Vagina (tissue), 2 donors: ENCODE results near the gene ALG11. TPM values are rescaled to one million over a fixed set of nuclear protein-coding genes. Genes with fewer than 3 reads are reported as not detected.

Experiments used
- DNase-seq, 2 donors: peaks; one replicate each; pipeline ENCODE4 v3.0.0-alpha.2; 2017; ENCODE audit errors: extremely low spot score in 2 of 2
- H3K27ac ChIP-seq: fragments of 200-600 bp; sonication (generic); one replicate; pipeline ENCODE4 v1.5.1; 2019
- H3K27me3 ChIP-seq: fragments of 200-600 bp; sonication (generic); one replicate; pipeline ENCODE4 v1.5.1; 2019
- H3K36me3 ChIP-seq, 2 donors: fragments of 200-600 bp; sonication (generic); one replicate each; pipeline ENCODE4 v1.5.1; 2017 to 2019
- H3K4me1 ChIP-seq: fragments of 200-600 bp; sonication (generic); one replicate; pipeline ENCODE4 v1.5.1; 2019
- H3K4me3 ChIP-seq, 2 donors: fragments of 200-600 bp; sonication (generic); 1 replicate in 1 of 2; 2 replicates in 1 of 2; pipeline ENCODE4 v1.5.1; 2016 to 2019
- H3K9me3 ChIP-seq: fragments of 200-600 bp; sonication (generic); one replicate; pipeline ENCODE4 v1.5.1; 2019
- POLR2A ChIP-seq, 2 donors: fragments of 450-650 bp; IDR thresholded peaks; one replicate each; pipeline ENCODE4 v1.6.1; 2017; ENCODE audit warnings: antibody characterized with exemption in 2 of 2, mild to moderate bottlenecking in 2 of 2, moderate library complexity in 2 of 2
- POLR2AphosphoS5 ChIP-seq, 2 donors: sonication (generic); formaldehyde crosslinking; IDR thresholded peaks; one replicate each; pipeline ENCODE4 v1.9.0; 2017; ENCODE audit warnings: antibody characterized with exemption in 2 of 2, mild to moderate bottlenecking in 2 of 2, low read depth in 1 of 2; ENCODE audit not compliant: insufficient read depth in 1 of 2
- intact Hi-C: fragments of 100-400 bp; cut with DNase I; formaldehyde crosslinking; loops from one replicate; pipeline ENCODE4 v1.15.1; 2023
- total RNA-seq: library from RNA; depleted of rRNA; stranded (reverse); fragments of >200 nt; gene quantifications from one replicate; pipeline ENCODE4 v1.2.3, GENCODE V29; 2016
- TF ChIP-seq, protein P1 (sequence below), 3 experiments: fragments of 450-650 bp in 2 of 3; fragments of 200-600 bp in 1 of 3; sonication (generic) in 1 of 3; IDR thresholded peaks; one replicate each; pipeline ENCODE4 v1.5.1; 2017 to 2019; ENCODE audit warnings: antibody characterized with exemption in 3 of 3, mild to moderate bottlenecking in 2 of 3, moderate library complexity in 2 of 3

Gene ALG11
- total RNA-seq, 1 donor from 2014 or later: 12.5 TPM

DNA sequence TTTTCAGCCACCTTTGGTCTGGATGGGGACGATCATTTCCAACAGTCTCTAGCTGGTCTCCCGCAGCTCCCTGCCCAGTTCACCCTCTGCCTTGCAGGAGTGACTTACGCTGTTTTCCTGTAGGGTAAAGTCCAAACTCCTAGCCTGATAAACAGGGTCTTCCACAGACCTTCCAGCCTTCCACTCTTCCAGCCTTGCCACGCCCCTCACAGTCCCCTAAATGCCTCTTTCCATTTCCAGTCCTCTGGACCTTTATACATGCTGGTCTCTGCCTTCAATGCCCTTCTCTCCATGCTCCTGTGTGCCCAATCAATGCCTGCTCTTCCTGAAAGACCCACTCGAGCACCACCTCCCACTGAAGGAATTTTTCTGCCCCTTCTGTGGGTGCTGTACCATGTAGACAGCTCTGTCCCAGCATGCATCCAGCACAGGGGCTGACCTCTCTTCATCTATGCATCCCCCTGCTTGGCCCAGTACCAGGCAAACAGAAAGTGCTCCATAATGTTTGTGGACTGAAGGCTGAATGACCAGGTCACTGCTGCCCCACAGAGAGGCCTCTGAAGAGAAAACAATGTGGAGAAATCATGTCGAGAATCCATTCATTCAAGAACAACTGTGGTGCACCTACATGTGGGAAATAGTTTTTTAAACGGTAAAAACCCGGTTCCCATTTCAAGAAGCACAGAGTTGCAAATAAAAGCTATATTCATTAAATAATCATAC is 5.5 kb upstream of the ALG11 start:
- Histone ChIP-seq H3K36me3 (no peaks in the 10 kb centered on the region), H3K27ac (no peak overlapping the region), H3K27me3 (no peaks in the 10 kb centered on the region), H3K4me1 (no peaks in the 10 kb centered on the region), H3K9me3 (no peaks in the 10 kb centered on the region), H3K4me3 (no peak overlapping the region)
- TF ChIP-seq POLR2AphosphoS5 (IDR thresholded peaks at IDR 0.05; ENCODE audit: insufficient read depth in 1 of 2, low read depth in 1 of 2): no peak
- TF ChIP-seq, protein P1, sequence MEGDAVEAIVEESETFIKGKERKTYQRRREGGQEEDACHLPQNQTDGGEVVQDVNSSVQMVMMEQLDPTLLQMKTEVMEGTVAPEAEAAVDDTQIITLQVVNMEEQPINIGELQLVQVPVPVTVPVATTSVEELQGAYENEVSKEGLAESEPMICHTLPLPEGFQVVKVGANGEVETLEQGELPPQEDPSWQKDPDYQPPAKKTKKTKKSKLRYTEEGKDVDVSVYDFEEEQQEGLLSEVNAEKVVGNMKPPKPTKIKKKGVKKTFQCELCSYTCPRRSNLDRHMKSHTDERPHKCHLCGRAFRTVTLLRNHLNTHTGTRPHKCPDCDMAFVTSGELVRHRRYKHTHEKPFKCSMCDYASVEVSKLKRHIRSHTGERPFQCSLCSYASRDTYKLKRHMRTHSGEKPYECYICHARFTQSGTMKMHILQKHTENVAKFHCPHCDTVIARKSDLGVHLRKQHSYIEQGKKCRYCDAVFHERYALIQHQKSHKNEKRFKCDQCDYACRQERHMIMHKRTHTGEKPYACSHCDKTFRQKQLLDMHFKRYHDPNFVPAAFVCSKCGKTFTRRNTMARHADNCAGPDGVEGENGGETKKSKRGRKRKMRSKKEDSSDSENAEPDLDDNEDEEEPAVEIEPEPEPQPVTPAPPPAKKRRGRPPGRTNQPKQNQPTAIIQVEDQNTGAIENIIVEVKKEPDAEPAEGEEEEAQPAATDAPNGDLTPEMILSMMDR (IDR thresholded peaks at IDR 0.05): no peak
- TF ChIP-seq POLR2A (IDR thresholded peaks at IDR 0.05): no peak
- intact Hi-C loops: no loop called here
- DNase-seq: no peak

DNA sequence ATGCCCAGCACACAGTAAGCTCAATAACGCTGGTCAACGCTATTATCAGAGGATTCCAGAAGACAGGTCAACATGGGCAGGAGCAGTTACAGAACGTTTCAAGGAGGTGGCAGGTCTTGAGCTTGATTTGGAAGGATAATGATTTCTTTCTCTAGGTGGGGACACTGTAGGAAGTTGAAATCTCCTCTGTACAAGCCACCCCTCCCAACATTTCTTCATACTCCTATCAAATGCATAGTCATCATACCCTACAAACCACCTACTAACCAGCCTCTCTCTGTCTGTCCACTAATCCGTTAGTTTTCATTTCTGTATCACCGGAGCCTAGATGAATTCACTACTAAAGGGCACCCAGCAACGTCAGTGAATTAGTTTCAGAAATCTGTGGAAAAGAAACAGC is 2.3 kb upstream of the ALG11 start:
- H3K9me3 ChIP-seq: no peaks in the 10 kb centered on the region
- no peak for DNase-seq
- H3K4me3 ChIP-seq: no peak overlapping the region
- intact Hi-C loops: no loop called here
- no peak for TF ChIP-seq POLR2AphosphoS5 (IDR thresholded peaks at IDR 0.05; ENCODE audit: insufficient read depth in 1 of 2, low read depth in 1 of 2)
- no peak for TF ChIP-seq POLR2A (IDR thresholded peaks at IDR 0.05)
- TF ChIP-seq, protein P1 (IDR thresholded peaks at IDR 0.05): no peak
- no peaks in the 10 kb centered on the region for H3K27me3 ChIP-seq
- peaks cover 19% of the 10 kb centered on the region for H3K4me1 ChIP-seq
- no peak overlapping the region for H3K27ac ChIP-seq
- H3K36me3 ChIP-seq: no peaks in the 10 kb centered on the region

DNA sequence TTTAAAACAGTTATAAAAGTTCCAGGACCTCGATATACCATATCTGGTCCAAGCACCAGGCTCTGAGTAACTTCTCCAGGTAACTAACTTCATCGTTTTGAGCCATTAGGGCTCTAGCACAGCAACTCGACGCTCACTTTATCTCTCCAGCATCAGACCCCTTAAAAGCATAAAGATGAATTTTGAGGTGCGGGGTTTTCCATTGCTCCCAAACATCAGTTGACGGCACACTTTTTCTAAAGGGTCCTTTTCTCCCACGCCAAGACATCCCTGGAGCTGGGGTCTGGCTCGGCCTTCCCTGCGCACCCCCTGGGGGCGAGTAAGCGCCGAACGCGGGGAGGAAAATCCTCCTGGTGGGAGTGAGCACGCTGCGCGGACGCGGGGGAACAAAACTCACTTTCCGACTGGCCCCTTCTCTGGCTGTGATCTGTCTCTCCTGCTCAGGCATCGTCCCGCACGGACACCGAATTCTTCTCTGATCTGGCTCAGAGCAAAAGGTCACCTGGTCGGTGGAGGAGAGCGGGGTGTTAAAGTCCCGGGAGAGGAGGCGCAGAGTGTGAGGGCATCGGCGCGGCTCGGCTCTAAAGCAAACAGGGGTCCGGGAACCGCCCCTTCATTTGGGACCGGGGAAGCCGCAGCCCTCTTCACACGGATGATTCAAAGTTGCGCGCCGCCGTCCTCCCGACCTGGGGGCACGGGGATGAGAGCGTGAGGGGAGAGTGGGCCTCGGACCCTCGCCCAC is 1.1 kb upstream of the ALG11 start, which contains the start of gene ATP7B:
Gene ATP7B (minus strand): TSS at position 561 of the 742 bp plus-strand sequence. CDS start 113 bp downstream, at position 448.
- TF ChIP-seq POLR2AphosphoS5 (IDR thresholded peaks at IDR 0.05; ENCODE audit: insufficient read depth in 1 of 2, low read depth in 1 of 2) (no peak), POLR2A (IDR thresholded peaks at IDR 0.05) (no peak)
- TF ChIP-seq, protein P1 (IDR thresholded peaks at IDR 0.05): no peak
- H3K27ac ChIP-seq: peak within 1 kb of the TSS; percentile 78

DNA sequence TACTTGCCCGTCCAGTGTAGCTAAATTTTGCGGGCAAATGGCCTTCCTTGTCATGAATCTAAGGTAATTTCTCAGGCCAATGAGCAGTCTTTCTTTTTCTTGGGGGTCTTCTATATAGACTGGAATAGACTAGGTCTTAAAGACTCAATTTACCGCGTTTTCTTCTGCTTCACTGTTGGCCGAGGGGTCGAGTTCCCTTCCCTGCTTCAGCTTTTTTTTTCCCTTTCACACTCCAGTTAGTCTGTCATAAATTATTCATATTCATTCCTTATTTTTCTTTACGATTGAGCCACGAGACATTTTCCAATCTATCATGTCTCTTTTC is 276 bp downstream of the ALG11 start:
- peak overlapping the region; percentile 68 for H3K27ac ChIP-seq
- H3K4me1 ChIP-seq: peaks cover 19% of the 10 kb centered on the region
- H3K9me3 ChIP-seq: no peaks in the 10 kb centered on the region
- no peaks in the 10 kb centered on the region for H3K36me3 ChIP-seq
- H3K4me3 ChIP-seq: peak overlapping the region; percentile 73 to 78
- no peaks in the 10 kb centered on the region for H3K27me3 ChIP-seq
- TF ChIP-seq POLR2A (IDR thresholded peaks at IDR 0.05) (no peak), POLR2AphosphoS5 (IDR thresholded peaks at IDR 0.05; ENCODE audit: insufficient read depth in 1 of 2, low read depth in 1 of 2) (no peak)
- TF ChIP-seq, protein P1 (IDR thresholded peaks at IDR 0.05): no peak
- intact Hi-C loops: no loop called here
- DNase-seq: no peak

More for the DNA sequence above, 1.1 kb upstream of the ALG11 start, which contains the start of gene ATP7B:
- H3K4me1 ChIP-seq: peaks cover 19% of the 10 kb centered on the region
- intact Hi-C loops: no loop called here
- no peaks in the 10 kb centered on the region for H3K27me3 ChIP-seq
- DNase-seq: no peak
- peak within 1 kb of the TSS; percentile 73 to 78 for H3K4me3 ChIP-seq
- H3K36me3 ChIP-seq: no peaks in the 10 kb centered on the region
- H3K9me3 ChIP-seq: no peaks in the 10 kb centered on the region

DNA sequence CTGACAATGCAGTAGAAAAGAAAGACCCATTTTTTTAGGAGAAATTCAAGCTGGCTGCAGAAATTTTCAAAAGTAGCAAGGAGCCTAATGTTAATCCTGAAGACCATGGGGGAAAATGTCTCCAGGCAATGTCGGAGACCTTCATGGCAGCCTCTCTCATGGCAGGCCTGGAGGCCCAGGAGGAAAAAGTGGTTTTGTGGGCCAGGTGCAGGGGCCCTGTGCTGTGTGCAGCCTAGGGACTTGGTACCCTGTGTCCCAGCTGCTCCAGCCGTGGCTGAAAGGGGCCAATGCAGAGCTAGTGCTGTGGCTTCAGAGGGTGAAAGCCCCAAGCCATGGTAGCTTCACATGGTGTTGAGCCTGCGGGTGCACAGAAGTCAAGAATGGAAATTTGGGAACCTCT is 4.1 kb downstream of the ALG11 start:
- Histone ChIP-seq H3K9me3 (no peaks in the 10 kb centered on the region), H3K36me3 (peaks cover 0 to 15% of the 10 kb centered on the region in 2 donors), H3K27me3 (no peaks in the 10 kb centered on the region), H3K4me3 (no peak overlapping the region), H3K4me1 (peaks cover 19% of the 10 kb centered on the region), H3K27ac (no peak overlapping the region)
- TF ChIP-seq POLR2AphosphoS5 (IDR thresholded peaks at IDR 0.05; ENCODE audit: insufficient read depth in 1 of 2, low read depth in 1 of 2): no peak
- TF ChIP-seq, protein P1 (IDR thresholded peaks at IDR 0.05): no peak
- TF ChIP-seq POLR2A (IDR thresholded peaks at IDR 0.05): no peak
- DNase-seq: no peak
- intact Hi-C loops: no loop called here
